MM.1S (cell line): ENCODE data around the gene FUCA1.

Experiments
- EZH2 ChIP-seq: fragments of 300-600 bp; sonication (generic); optimal IDR thresholded peaks from 2 replicates; pipeline ENCODE3; 2017; ENCODE audit warnings: low read depth, mild to moderate bottlenecking, antibody characterized with exemption, low read length, mixed read lengths
- EZH2phosphoT487 ChIP-seq: fragments of 300-600 bp; sonication (generic); IDR thresholded peaks from 2 replicates; pipeline ENCODE4 v1.6.1; 2018; ENCODE audit warnings: antibody characterized with exemption, low read length
- TF ChIP-seq, protein P1 (sequence below): fragments of 300-600 bp; sonication (generic); IDR thresholded peaks from 2 replicates; pipeline ENCODE4 v1.5.1; 2016; ENCODE audit warnings: antibody characterized with exemption, low read length, mixed read lengths

DNA sequence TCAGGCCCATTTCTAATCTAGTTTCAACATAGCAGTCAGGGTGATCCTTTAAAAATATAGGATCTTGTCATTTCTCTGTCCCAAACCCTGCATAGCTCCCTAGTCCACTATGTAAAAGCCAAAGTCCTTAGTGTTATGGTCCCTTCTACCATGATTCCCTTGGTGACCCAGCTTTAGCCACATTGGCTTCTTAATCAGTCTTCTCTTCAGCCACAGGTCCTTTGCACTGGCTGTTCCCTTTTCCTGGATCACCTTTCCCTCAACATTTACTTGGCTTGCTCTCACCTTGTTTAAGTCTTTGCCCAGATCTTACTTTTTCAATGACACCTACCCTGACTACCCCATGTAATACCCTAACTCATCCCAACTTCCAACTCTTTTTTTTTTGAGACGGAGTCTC lies 11.7 kb upstream of the FUCA1 start:
- TF ChIP-seq, protein P1, sequence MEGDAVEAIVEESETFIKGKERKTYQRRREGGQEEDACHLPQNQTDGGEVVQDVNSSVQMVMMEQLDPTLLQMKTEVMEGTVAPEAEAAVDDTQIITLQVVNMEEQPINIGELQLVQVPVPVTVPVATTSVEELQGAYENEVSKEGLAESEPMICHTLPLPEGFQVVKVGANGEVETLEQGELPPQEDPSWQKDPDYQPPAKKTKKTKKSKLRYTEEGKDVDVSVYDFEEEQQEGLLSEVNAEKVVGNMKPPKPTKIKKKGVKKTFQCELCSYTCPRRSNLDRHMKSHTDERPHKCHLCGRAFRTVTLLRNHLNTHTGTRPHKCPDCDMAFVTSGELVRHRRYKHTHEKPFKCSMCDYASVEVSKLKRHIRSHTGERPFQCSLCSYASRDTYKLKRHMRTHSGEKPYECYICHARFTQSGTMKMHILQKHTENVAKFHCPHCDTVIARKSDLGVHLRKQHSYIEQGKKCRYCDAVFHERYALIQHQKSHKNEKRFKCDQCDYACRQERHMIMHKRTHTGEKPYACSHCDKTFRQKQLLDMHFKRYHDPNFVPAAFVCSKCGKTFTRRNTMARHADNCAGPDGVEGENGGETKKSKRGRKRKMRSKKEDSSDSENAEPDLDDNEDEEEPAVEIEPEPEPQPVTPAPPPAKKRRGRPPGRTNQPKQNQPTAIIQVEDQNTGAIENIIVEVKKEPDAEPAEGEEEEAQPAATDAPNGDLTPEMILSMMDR = no peak
- no peak for TF ChIP-seq EZH2
- TF ChIP-seq EZH2phosphoT487 = no peak
